CD4-positive, alpha-beta T cell (primary cell): ENCODE data around the gene PANK1. TPM values are rescaled to one million over a fixed set of nuclear protein-coding genes. Genes with fewer than 3 reads are reported as not detected.

Experiments
- ATAC-seq: fragments of 200-7000 bp; cut with Tn5 transposase; one replicate; pipeline ENCODE4 v1.10.0; 2022; ENCODE audit warnings: mild to moderate bottlenecking; ENCODE audit not compliant: poor library complexity
- CTCF ChIA-PET: fragments of 350-600 bp; sonication (Branson Sonifier 250); formaldehyde crosslinking; loops from one replicate; lab custom pipeline; 2021; ENCODE audit warnings: antibody characterized with exemption, inconsistent platforms; lab: Charles Lee
- POLR2A ChIA-PET: fragments of 350-600 bp; sonication (Branson Sonifier 250); formaldehyde crosslinking; loops from one replicate; lab custom pipeline; 2021; ENCODE audit warnings: antibody characterized with exemption, inconsistent platforms; lab: Charles Lee
- DNase-seq, 14 experiments: peaks; one replicate each; pipeline ENCODE4 v3.0.0-alpha.2; 2013 to 2020; ENCODE audit warnings: mixed read lengths in 2 of 14
- H3K27ac ChIP-seq, 2 donors: one replicate each; pipeline versions ENCODE4 v1.5.1 to v1.7.0; 2013; ENCODE audit warnings: low read length in 2 of 2, low read depth in 1 of 2, mild to moderate bottlenecking in 1 of 2
- H3K27me3 ChIP-seq, 2 experiments: 1 replicate in 1 of 2; 2 replicates in 1 of 2; pipeline versions ENCODE4 v1.6.1 to v1.7.0; 2013; ENCODE audit warnings: low read length in 2 of 2, control low read depth in 1 of 2, mild to moderate bottlenecking in 1 of 2, moderate library complexity in 1 of 2; ENCODE audit not compliant: insufficient read depth in 2 of 2, control insufficient read depth in 1 of 2
- H3K36me3 ChIP-seq: one replicate; pipeline ENCODE4 v1.6.1; 2013; ENCODE audit warnings: low read length, control low read depth; ENCODE audit not compliant: insufficient read depth
- H3K4me1 ChIP-seq: one replicate; pipeline ENCODE4 v1.6.1; 2013; ENCODE audit warnings: low read length, control low read depth; ENCODE audit not compliant: insufficient read depth
- H3K4me3 ChIP-seq: one replicate; pipeline ENCODE4 v1.5.1; 2013; ENCODE audit warnings: mild to moderate bottlenecking, low read length, moderate library complexity
- H3K9me3 ChIP-seq, 2 experiments: 1 replicate in 1 of 2; 2 replicates in 1 of 2; pipeline versions ENCODE4 v1.6.1 to v1.7.0; 2013; ENCODE audit warnings: low read length in 2 of 2, mild to moderate bottlenecking in 2 of 2, control low read depth in 1 of 2, moderate library complexity in 1 of 2; ENCODE audit not compliant: control insufficient read depth in 1 of 2, insufficient read depth in 1 of 2
- H3K27ac Mint-ChIP-seq: one replicate; pipeline ENCODE4 v1.8.0; 2020; ENCODE audit warnings: mixed read lengths
- H3K27me3 Mint-ChIP-seq: one replicate; pipeline ENCODE4 v1.8.0; 2021; ENCODE audit warnings: mixed read lengths
- H3K36me3 Mint-ChIP-seq: one replicate; pipeline ENCODE4 v1.8.0; 2021; ENCODE audit warnings: low read depth, mixed read lengths
- H3K4me1 Mint-ChIP-seq: one replicate; pipeline ENCODE4 v1.8.0; 2021; ENCODE audit warnings: low read depth, mixed read lengths
- H3K4me3 Mint-ChIP-seq: one replicate; pipeline ENCODE4 v1.8.0; 2020; ENCODE audit warnings: mild to moderate bottlenecking, mixed read lengths
- H3K9me3 Mint-ChIP-seq: one replicate; pipeline ENCODE4 v1.8.0; 2020; ENCODE audit warnings: mixed read lengths
- intact Hi-C, 2 experiments: fragments of 100-400 bp; cut with DNase I in 1 of 2; cut with micrococcal nuclease in 1 of 2; formaldehyde crosslinking; loops; one replicate each; pipeline versions ENCODE4 v1.15.1 to v1.9.0; 2023 to 2025; cut with DNase I, micrococcal nuclease
- polyA plus RNA-seq, 2 donors: library from polyadenylated mRNA; unstranded; fragments of 120-200 nt; gene quantifications; one replicate each; pipeline ENCODE4 v1.2.1, GENCODE V29; 2013
- total RNA-seq, 174 experiments: library from RNA in 2 of 174; stranded (reverse) in 2 of 174; gene quantifications; one replicate each; pipeline ENCODE4 v1.2.3 and lab custom pipeline; 2021 to 2026
- TF ChIP-seq, protein P1 (sequence below): fragments of 200-600 bp; IDR thresholded peaks from one replicate; pipeline ENCODE4 v1.8.0; 2022; ENCODE audit warnings: antibody characterized with exemption, mild to moderate bottlenecking

PANK1 gene
- total RNA-seq (under 1 TPM; 0.55 to 0.61 TPM), total RNA-seq (lab: John Stamatoyannopoulos, UW) (0.15 to 7.5 (median 2.1) reads per million in 172 experiments)
- 1.5 TPM for polyA plus RNA-seq (2013, experiment 1 of 2)
- polyA plus RNA-seq (2013, experiment 2 of 2), result 1.5 TPM

DNA sequence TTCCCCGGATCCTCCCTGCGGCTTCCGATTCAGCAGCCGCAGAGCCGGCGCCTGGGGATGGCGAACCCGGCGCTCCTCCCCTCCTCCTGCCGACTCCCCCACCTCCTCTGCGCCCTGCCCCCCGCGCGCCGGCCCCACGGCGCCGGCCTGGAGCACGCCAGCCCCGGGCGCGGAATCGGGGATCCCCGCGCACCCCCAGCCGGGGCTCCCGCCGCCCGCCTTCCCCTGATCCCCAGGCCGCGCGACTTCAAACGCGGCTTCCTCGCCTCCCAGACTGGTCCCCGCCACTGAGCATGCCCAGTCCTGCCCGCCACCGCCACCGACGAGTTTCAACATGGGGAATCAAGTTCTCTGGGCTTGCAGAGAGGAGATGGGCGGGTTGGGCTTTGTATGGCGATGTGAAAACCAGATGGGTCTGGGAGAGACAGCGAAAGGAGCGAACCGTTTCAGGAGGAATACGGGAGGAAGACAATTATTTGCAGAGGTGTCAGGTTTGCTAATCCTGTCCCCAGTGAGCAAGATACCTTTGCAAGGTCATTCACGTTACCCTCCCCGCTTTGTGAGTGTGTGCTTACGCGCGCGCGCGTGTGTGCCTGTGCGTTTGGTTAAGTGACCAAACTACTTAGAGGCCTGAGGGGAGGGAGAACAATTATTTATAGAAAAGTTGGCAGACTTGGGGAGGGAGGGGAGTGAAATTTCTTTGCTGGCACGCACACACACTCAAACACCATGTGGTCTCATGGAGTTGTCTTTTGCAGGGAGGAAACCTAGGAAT, at the start of gene PANK1:
PANK1 (minus strand) TSS at position 276 of the 775 bp plus-strand sequence. CDS start 351 bp downstream, outside the sequence.
- peak within 1 kb of the TSS; percentile 87 for H3K4me3 Mint-ChIP-seq
- Histone ChIP-seq H3K27ac (no peak within 1 kb of the TSS), H3K9me3 (no peaks in the 10 kb centered on the region), H3K36me3 (no peaks in the 10 kb centered on the region), H3K4me1 (peaks cover 16% of the 10 kb centered on the region), H3K4me3 (peak within 1 kb of the TSS; percentile 77), H3K27me3 (no peaks in the 10 kb centered on the region)
- ChIA-PET POLR2A (no interaction called here), CTCF (no interaction called here)
- H3K4me1 Mint-ChIP-seq, result peaks cover 8% of the 10 kb centered on the region
- TF ChIP-seq, protein P1, sequence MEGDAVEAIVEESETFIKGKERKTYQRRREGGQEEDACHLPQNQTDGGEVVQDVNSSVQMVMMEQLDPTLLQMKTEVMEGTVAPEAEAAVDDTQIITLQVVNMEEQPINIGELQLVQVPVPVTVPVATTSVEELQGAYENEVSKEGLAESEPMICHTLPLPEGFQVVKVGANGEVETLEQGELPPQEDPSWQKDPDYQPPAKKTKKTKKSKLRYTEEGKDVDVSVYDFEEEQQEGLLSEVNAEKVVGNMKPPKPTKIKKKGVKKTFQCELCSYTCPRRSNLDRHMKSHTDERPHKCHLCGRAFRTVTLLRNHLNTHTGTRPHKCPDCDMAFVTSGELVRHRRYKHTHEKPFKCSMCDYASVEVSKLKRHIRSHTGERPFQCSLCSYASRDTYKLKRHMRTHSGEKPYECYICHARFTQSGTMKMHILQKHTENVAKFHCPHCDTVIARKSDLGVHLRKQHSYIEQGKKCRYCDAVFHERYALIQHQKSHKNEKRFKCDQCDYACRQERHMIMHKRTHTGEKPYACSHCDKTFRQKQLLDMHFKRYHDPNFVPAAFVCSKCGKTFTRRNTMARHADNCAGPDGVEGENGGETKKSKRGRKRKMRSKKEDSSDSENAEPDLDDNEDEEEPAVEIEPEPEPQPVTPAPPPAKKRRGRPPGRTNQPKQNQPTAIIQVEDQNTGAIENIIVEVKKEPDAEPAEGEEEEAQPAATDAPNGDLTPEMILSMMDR, result no peak
- peak; percentile 48 for ATAC-seq
- peak within 1 kb of the TSS; percentile 9 for H3K27ac Mint-ChIP-seq
- intact Hi-C loops, result loop anchor here (1.0 to 10.0 kb wide), 5 partner anchors 56 to 1230 kb away; partner anchors contain the start of genes KIF20B (in 2 of the 2) and RPP30 (in 1 of the 2)
- no peaks in the 10 kb centered on the region for H3K9me3 Mint-ChIP-seq
- H3K27me3 Mint-ChIP-seq, result peaks cover 12% of the 10 kb centered on the region
- H3K36me3 Mint-ChIP-seq, result no peaks in the 10 kb centered on the region
- DNase-seq, result peak; percentile 38 to 83 (median 59)

DNA sequence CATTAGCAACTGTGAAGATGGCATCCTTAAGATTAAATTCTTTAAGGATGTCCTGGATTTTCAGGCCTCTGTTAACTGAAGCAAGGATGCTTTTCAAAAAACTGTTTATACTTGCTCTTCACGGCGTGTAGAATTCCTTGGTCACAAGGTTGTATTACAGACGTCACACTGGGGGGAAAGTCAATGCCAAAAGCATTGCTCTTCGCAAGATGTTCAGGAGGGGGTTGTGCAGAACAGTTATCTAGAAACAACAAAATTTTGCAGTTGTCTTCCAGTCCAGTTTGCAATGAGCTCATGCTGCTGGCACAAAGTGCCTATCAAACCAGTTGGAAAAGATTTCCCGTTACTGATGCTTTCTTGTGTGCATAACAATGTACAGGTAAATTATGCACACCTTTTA, 48.1 kb upstream of the PANK1 start:
- Mint-ChIP-seq H3K27me3 (no peaks in the 10 kb centered on the region), H3K4me3 (no peak overlapping the region), H3K9me3 (no peaks in the 10 kb centered on the region), H3K36me3 (no peaks in the 10 kb centered on the region), H3K4me1 (no peaks in the 10 kb centered on the region), H3K27ac (no peak overlapping the region)
- ChIA-PET POLR2A (interaction anchor here (2.3 kb wide), 1 partner anchor 8 kb away, joined by 10 read pairs; the partner anchor contains the start of gene KIF20B), CTCF (interaction anchor here (0.8 kb wide), 1 partner anchor 44 kb away, joined by 3 read pairs; no protein-coding TSS in a partner anchor)
- Histone ChIP-seq H3K27me3 (no peaks in the 10 kb centered on the region), H3K36me3 (no peaks in the 10 kb centered on the region), H3K9me3 (no peaks in the 10 kb centered on the region), H3K4me1 (no peaks in the 10 kb centered on the region), H3K4me3 (no peak overlapping the region), H3K27ac (no peak overlapping the region)
- DNase-seq (no peak), ATAC-seq (no peak)
- intact Hi-C loops, result no loop called here
- TF ChIP-seq, protein P1, result no peak

DNA sequence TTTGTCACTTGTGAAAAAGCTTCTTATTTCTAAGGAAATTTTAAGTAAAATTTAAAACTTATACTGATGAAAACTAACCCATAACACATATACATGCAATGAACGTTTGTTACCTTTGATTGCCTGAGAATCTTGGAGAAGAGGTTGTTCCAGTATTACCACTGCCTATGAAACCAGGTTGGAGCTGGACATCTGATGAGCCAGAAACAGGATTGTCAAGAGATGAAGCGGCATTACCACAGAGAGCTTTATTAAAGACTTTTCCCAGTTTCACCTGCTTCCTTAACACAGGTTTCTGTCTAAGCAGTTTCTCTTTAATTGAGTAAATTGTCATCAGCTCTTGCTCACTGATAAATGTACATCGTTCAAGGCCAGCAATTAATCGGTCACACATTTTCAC, 47.4 kb upstream of the PANK1 start:
- CTCF ChIA-PET, result no interaction called here
- H3K27me3 Mint-ChIP-seq, result no peaks in the 10 kb centered on the region
- TF ChIP-seq, protein P1, result no peak
- POLR2A ChIA-PET, result interaction anchor here (0.6 to 2.3 kb wide), 2 partner anchors 9 to 40 kb away, joined by 3 to 10 read pairs; partner anchors contain the start of gene KIF20B
- H3K27ac ChIP-seq, result no peak overlapping the region
- ATAC-seq (no peak), DNase-seq (no peak)
- intact Hi-C loops, result no loop called here
- no peaks in the 10 kb centered on the region for H3K36me3 Mint-ChIP-seq
- H3K9me3 ChIP-seq, result no peaks in the 10 kb centered on the region
- no peak overlapping the region for H3K27ac Mint-ChIP-seq
- H3K27me3 ChIP-seq, result no peaks in the 10 kb centered on the region
- H3K4me1 ChIP-seq, result no peaks in the 10 kb centered on the region
- no peaks in the 10 kb centered on the region for H3K4me1 Mint-ChIP-seq
- H3K4me3 ChIP-seq, result no peak overlapping the region
- no peaks in the 10 kb centered on the region for H3K9me3 Mint-ChIP-seq
- no peaks in the 10 kb centered on the region for H3K36me3 ChIP-seq
- no peak overlapping the region for H3K4me3 Mint-ChIP-seq
